HEK293T (cell line): Measurements from ENCODE around the gene TRIM17.

ENCODE experiments used
- ARNT ChIP-seq: fragments of 450-650 bp; IDR thresholded peaks from 2 replicates; pipeline ENCODE4 v1.6.1; 2017; ENCODE audit warnings: mild to moderate bottlenecking
- BHLHE40 ChIP-seq: fragments of 450-650 bp; IDR thresholded peaks from 2 replicates; pipeline ENCODE4 v1.6.1; 2016; ENCODE audit warnings: mild to moderate bottlenecking, moderate library complexity, borderline replicate concordance
- TF ChIP-seq, protein P1 (sequence below): fragments of 450-650 bp; IDR thresholded peaks from 2 replicates; pipeline ENCODE4 v1.6.1; 2016

DNA sequence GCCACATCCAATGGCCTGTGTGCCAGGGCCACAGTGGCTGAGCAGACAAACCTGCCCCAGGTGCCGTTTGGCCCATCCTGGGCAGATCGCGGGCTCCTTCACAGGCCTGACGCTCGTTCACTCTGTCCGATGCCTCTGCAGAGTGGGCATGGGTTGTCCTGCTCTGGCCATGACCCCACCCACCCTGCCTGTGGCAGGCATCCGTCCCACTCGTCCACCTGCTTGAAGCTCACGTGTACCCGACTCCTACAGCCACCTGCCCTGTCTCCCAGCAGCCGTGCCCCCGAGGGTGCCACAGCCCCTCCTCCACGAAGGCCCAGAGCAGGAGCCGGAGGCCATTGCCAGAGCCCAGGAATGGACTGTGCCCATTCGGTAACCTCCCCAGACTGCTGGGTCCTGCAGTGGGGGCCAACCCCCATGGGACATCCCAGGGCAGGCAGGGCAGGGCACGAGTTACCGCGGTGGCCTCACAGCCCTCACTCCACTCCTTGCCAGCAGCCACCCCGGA is 51.9 kb downstream of the TRIM17 start:
- TF ChIP-seq ARNT (no peak), BHLHE40 (no peak)
- TF ChIP-seq, protein P1, sequence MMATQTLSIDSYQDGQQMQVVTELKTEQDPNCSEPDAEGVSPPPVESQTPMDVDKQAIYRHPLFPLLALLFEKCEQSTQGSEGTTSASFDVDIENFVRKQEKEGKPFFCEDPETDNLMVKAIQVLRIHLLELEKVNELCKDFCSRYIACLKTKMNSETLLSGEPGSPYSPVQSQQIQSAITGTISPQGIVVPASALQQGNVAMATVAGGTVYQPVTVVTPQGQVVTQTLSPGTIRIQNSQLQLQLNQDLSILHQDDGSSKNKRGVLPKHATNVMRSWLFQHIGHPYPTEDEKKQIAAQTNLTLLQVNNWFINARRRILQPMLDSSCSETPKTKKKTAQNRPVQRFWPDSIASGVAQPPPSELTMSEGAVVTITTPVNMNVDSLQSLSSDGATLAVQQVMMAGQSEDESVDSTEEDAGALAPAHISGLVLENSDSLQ = no peak
